ENCODE results near the gene USP7. TPM values are rescaled to one million over a fixed set of nuclear protein-coding genes. Genes with fewer than 3 reads are reported as not detected.

Gene USP7
- polyA plus RNA-seq, 4 donors, result 31.6 to 97.1 (median 36.0) TPM

GRCh38 chr16:8903004-8903403, 60.7 kb downstream of the USP7 start:
- Histone ChIP-seq H3K9me3 (ENCODE audit: control insufficient read depth in 2 of 2, insufficient read depth in 1 of 2, low read depth in 1 of 2, low read length in 1 of 2) (no peaks in the 10 kb centered on the region), H3K36me3 (ENCODE audit: control insufficient read depth in 3 of 3, insufficient read depth in 2 of 3, low read depth in 1 of 3, low read length in 3 of 3) (peaks cover 33 to 66% (median 41%) of the 10 kb centered on the region in 3 donors), H3K27me3 (ENCODE audit: control insufficient read depth in 3 of 3, insufficient read depth in 3 of 3, low read length in 3 of 3) (no peaks in the 10 kb centered on the region), H3K4me1 (ENCODE audit: control insufficient read depth in 3 of 3, insufficient read depth in 2 of 3, low read depth in 1 of 3, low read length in 2 of 3) (no peaks in the 10 kb centered on the region), H3K4me3 (ENCODE audit: low read depth in 1 of 3, low read length in 3 of 3) (no peak overlapping the region), H3K27ac (ENCODE audit: low read depth in 1 of 3, low read length in 2 of 3) (no peak overlapping the region)
- 93 to 96% (median 95%) methylated on average over 9 of the region's 9 CpGs for WGBS, 3 donors
- no peak for FAIRE-seq
- DNase-seq, result no peak

GRCh38 chr16:8901320-8901861, 62.3 kb downstream of the USP7 start:
- WGBS, 3 donors, result 76 to 86% (median 84%) methylated on average over 13 of the region's 13 CpGs
- Histone ChIP-seq H3K36me3 (ENCODE audit: control insufficient read depth in 3 of 3, insufficient read depth in 2 of 3, low read depth in 1 of 3, low read length in 3 of 3) (peaks cover 41 to 69% (median 44%) of the 10 kb centered on the region in 3 donors), H3K27me3 (ENCODE audit: control insufficient read depth in 3 of 3, insufficient read depth in 3 of 3, low read length in 3 of 3) (no peaks in the 10 kb centered on the region), H3K4me3 (ENCODE audit: low read depth in 1 of 3, low read length in 3 of 3) (no peak overlapping the region), H3K27ac (ENCODE audit: low read depth in 1 of 3, low read length in 2 of 3) (no peak overlapping the region), H3K4me1 (ENCODE audit: control insufficient read depth in 3 of 3, insufficient read depth in 2 of 3, low read depth in 1 of 3, low read length in 2 of 3) (no peaks in the 10 kb centered on the region), H3K9me3 (ENCODE audit: control insufficient read depth in 2 of 2, insufficient read depth in 1 of 2, low read depth in 1 of 2, low read length in 1 of 2) (no peaks in the 10 kb centered on the region)
- DNase-seq, result no peak
- FAIRE-seq, result no peak

GRCh38 chr16:8900343-8900742, 63.4 kb downstream of the USP7 start:
- no peak for DNase-seq

GRCh38 chr16:8899709-8900317, 63.9 kb downstream of the USP7 start:
- DNase-seq (no peak), FAIRE-seq (no peak)
- no peak overlapping the region for H3K4me3 ChIP-seq (ENCODE audit: low read depth in 1 of 3, low read length in 3 of 3)
- H3K27me3 ChIP-seq (ENCODE audit: control insufficient read depth in 3 of 3, insufficient read depth in 3 of 3, low read length in 3 of 3), result no peaks in the 10 kb centered on the region
- WGBS, 3 donors, result 84 to 90% (median 88%) methylated on average over 9 of the region's 9 CpGs
- H3K36me3 ChIP-seq (ENCODE audit: control insufficient read depth in 3 of 3, insufficient read depth in 2 of 3, low read depth in 1 of 3, low read length in 3 of 3), result peaks cover 40 to 64% (median 47%) of the 10 kb centered on the region in 3 donors
- no peaks in the 10 kb centered on the region for H3K4me1 ChIP-seq (ENCODE audit: control insufficient read depth in 3 of 3, insufficient read depth in 2 of 3, low read depth in 1 of 3, low read length in 2 of 3)
- H3K9me3 ChIP-seq (ENCODE audit: control insufficient read depth in 2 of 2, insufficient read depth in 1 of 2, low read depth in 1 of 2, low read length in 1 of 2), result no peaks in the 10 kb centered on the region
- no peak overlapping the region for H3K27ac ChIP-seq (ENCODE audit: low read depth in 1 of 3, low read length in 2 of 3)

More at GRCh38 chr16:8900343-8900742, 63.4 kb downstream of the USP7 start:
- no peak for FAIRE-seq
- H3K4me1 ChIP-seq (ENCODE audit: control insufficient read depth in 3 of 3, insufficient read depth in 2 of 3, low read depth in 1 of 3, low read length in 2 of 3), result no peaks in the 10 kb centered on the region
- no peaks in the 10 kb centered on the region for H3K9me3 ChIP-seq (ENCODE audit: control insufficient read depth in 2 of 2, insufficient read depth in 1 of 2, low read depth in 1 of 2, low read length in 1 of 2)
- no peak overlapping the region for H3K27ac ChIP-seq (ENCODE audit: low read depth in 1 of 3, low read length in 2 of 3)
- H3K4me3 ChIP-seq (ENCODE audit: low read depth in 1 of 3, low read length in 3 of 3), result no peak overlapping the region
- H3K27me3 ChIP-seq (ENCODE audit: control insufficient read depth in 3 of 3, insufficient read depth in 3 of 3, low read length in 3 of 3), result no peaks in the 10 kb centered on the region
- H3K36me3 ChIP-seq (ENCODE audit: control insufficient read depth in 3 of 3, insufficient read depth in 2 of 3, low read depth in 1 of 3, low read length in 3 of 3), result peaks cover 39 to 66% (median 42%) of the 10 kb centered on the region in 3 donors
- WGBS, 3 donors, result 68 to 81% (median 81%) methylated on average over 5 of the region's 5 CpGs

- H3K4me3 ChIP-seq (ENCODE audit: low read depth in 1 of 3, low read length in 3 of 3), result no peak overlapping the region
- FAIRE-seq (no peak), DNase-seq (no peak)
- no peaks in the 10 kb centered on the region for H3K4me1 ChIP-seq (ENCODE audit: control insufficient read depth in 3 of 3, insufficient read depth in 2 of 3, low read depth in 1 of 3, low read length in 2 of 3)
- H3K27ac ChIP-seq (ENCODE audit: low read depth in 1 of 3, low read length in 2 of 3), result no peak overlapping the region
- no peaks in the 10 kb centered on the region for H3K9me3 ChIP-seq (ENCODE audit: control insufficient read depth in 2 of 2, insufficient read depth in 1 of 2, low read depth in 1 of 2, low read length in 1 of 2)
- H3K36me3 ChIP-seq (ENCODE audit: control insufficient read depth in 3 of 3, insufficient read depth in 2 of 3, low read depth in 1 of 3, low read length in 3 of 3), result peaks cover 36 to 64% (median 49%) of the 10 kb centered on the region in 3 donors
- H3K27me3 ChIP-seq (ENCODE audit: control insufficient read depth in 3 of 3, insufficient read depth in 3 of 3, low read length in 3 of 3), result no peaks in the 10 kb centered on the region
- 95 to 99% (median 97%) methylated on average over 3 of the region's 3 CpGs for WGBS, 3 donors
These were observed 64.9 kb downstream of the USP7 start for GRCh38 chr16:8898660-8899318.

GRCh38 chr16:8894736-8895334, 68.9 kb downstream of the USP7 start:
- no peak overlapping the region for H3K27ac ChIP-seq (ENCODE audit: low read depth in 1 of 3, low read length in 2 of 3)
- FAIRE-seq (no peak), DNase-seq (no peak)
- no peak overlapping the region for H3K4me3 ChIP-seq (ENCODE audit: low read depth in 1 of 3, low read length in 3 of 3)
- H3K4me1 ChIP-seq (ENCODE audit: control insufficient read depth in 3 of 3, insufficient read depth in 2 of 3, low read depth in 1 of 3, low read length in 2 of 3), result no peaks in the 10 kb centered on the region
- no peaks in the 10 kb centered on the region for H3K27me3 ChIP-seq (ENCODE audit: control insufficient read depth in 3 of 3, insufficient read depth in 3 of 3, low read length in 3 of 3)
- no peaks in the 10 kb centered on the region for H3K9me3 ChIP-seq (ENCODE audit: control insufficient read depth in 2 of 2, insufficient read depth in 1 of 2, low read depth in 1 of 2, low read length in 1 of 2)
- peaks cover 22 to 71% (median 40%) of the 10 kb centered on the region in 3 donors for H3K36me3 ChIP-seq (ENCODE audit: control insufficient read depth in 3 of 3, insufficient read depth in 2 of 3, low read depth in 1 of 3, low read length in 3 of 3)
- 95 to 97% (median 96%) methylated on average over 21 of the region's 21 CpGs for WGBS, 3 donors

- H3K4me3 ChIP-seq (ENCODE audit: low read depth in 1 of 3, low read length in 3 of 3), result no peak overlapping the region
- H3K36me3 ChIP-seq (ENCODE audit: control insufficient read depth in 3 of 3, insufficient read depth in 2 of 3, low read depth in 1 of 3, low read length in 3 of 3), result peaks cover 22 to 75% (median 37%) of the 10 kb centered on the region in 3 donors
- WGBS, 3 donors, result 84 to 90% (median 90%) methylated on average over 13 to 14 of the region's 14 CpGs
- H3K4me1 ChIP-seq (ENCODE audit: control insufficient read depth in 3 of 3, insufficient read depth in 2 of 3, low read depth in 1 of 3, low read length in 2 of 3), result no peaks in the 10 kb centered on the region
- FAIRE-seq (no peak), DNase-seq (no peak)
- H3K27me3 ChIP-seq (ENCODE audit: control insufficient read depth in 3 of 3, insufficient read depth in 3 of 3, low read length in 3 of 3), result no peaks in the 10 kb centered on the region
- no peaks in the 10 kb centered on the region for H3K9me3 ChIP-seq (ENCODE audit: control insufficient read depth in 2 of 2, insufficient read depth in 1 of 2, low read depth in 1 of 2, low read length in 1 of 2)
- no peak overlapping the region for H3K27ac ChIP-seq (ENCODE audit: low read depth in 1 of 3, low read length in 2 of 3)
These were observed 69.6 kb downstream of the USP7 start for GRCh38 chr16:8893976-8894690.

- no peak for FAIRE-seq
These were observed 70.3 kb downstream of the USP7 start for GRCh38 chr16:8893426-8893825.

More at GRCh38 chr16:8893426-8893825, 70.3 kb downstream of the USP7 start:
- no peaks in the 10 kb centered on the region for H3K4me1 ChIP-seq (ENCODE audit: control insufficient read depth in 3 of 3, insufficient read depth in 2 of 3, low read depth in 1 of 3, low read length in 2 of 3)
- H3K4me3 ChIP-seq (ENCODE audit: low read depth in 1 of 3, low read length in 3 of 3), result no peak overlapping the region
- peaks cover 19 to 79% (median 34%) of the 10 kb centered on the region in 3 donors for H3K36me3 ChIP-seq (ENCODE audit: control insufficient read depth in 3 of 3, insufficient read depth in 2 of 3, low read depth in 1 of 3, low read length in 3 of 3)
- no peak overlapping the region for H3K27ac ChIP-seq (ENCODE audit: low read depth in 1 of 3, low read length in 2 of 3)
- no peaks in the 10 kb centered on the region for H3K27me3 ChIP-seq (ENCODE audit: control insufficient read depth in 3 of 3, insufficient read depth in 3 of 3, low read length in 3 of 3)
- no peak for DNase-seq
- H3K9me3 ChIP-seq (ENCODE audit: control insufficient read depth in 2 of 2, insufficient read depth in 1 of 2, low read depth in 1 of 2, low read length in 1 of 2), result no peaks in the 10 kb centered on the region
- 80 to 86% (median 86%) methylated on average over 9 of the region's 9 CpGs for WGBS, 3 donors

All from small intestine (tissue), 7 donors.